Measurements from ENCODE around the gene SLCO1C1.

The SLCO1C1 gene

DNA sequence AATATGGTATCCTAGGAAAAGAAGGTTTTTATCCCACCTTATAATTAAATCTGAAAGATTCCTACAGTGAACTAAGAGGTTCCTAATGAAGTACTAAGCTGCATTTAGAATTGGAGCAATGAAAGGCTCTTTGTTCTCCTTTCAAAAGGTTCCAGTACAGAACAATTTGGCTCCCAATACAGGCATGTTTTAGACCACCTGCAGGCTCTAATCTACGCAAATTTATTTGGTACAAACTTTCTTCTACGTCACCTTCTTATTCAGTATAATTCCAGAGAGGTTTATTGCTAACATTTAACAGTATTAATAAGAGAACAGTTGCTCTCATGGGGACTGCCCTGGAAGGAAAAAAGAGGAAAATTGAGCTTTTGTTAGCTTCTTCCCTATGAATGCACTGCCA is 37.6 kb upstream of the SLCO1C1 start:
- Histone ChIP-seq H3K9me3 (ENCODE audit: insufficient read depth, low read depth, low read length) (peaks cover 9% of the 10 kb centered on the region), H2BK12ac (ENCODE audit: low read length) (no peak overlapping the region), H3K4me3 (ENCODE audit: low read depth, low read length) (no peak overlapping the region), H3K27ac (ENCODE audit: low read depth, low read length) (no peak overlapping the region), H3K14ac (ENCODE audit: low read length) (no peak overlapping the region), H3K4ac (ENCODE audit: low read depth, low read length) (no peak overlapping the region), H3K79me2 (ENCODE audit: control insufficient read depth, insufficient read depth, low read length, poor library complexity) (no peaks in the 10 kb centered on the region), H3K27me3 (ENCODE audit: insufficient read depth, low read length) (no peaks in the 10 kb centered on the region), H2BK120ac (ENCODE audit: insufficient read depth, low read length, poor library complexity) (no peak overlapping the region), H3K23ac (ENCODE audit: low read length) (no peak overlapping the region), H3K18ac (ENCODE audit: low read length) (no peak overlapping the region), H3K36me3 (ENCODE audit: control insufficient read depth in 1 of 2, insufficient read depth in 2 of 2, low read length in 2 of 2) (peaks cover 7 to 11% of the 10 kb centered on the region in 2 experiments), H3K4me2 (ENCODE audit: low read length) (no peak overlapping the region), H2BK5ac (ENCODE audit: low read depth, low read length, poor library complexity) (no peak overlapping the region), H4K12ac (ENCODE audit: low read depth, low read length) (no peak overlapping the region), H2AFZ (ENCODE audit: insufficient read depth, low read length, poor library complexity) (no peak overlapping the region), H2AK5ac (ENCODE audit: low read length) (no peak overlapping the region), H3K79me1 (ENCODE audit: low read length) (no peaks in the 10 kb centered on the region), H4K91ac (ENCODE audit: low read depth, low read length) (no peak overlapping the region), H3K9ac (ENCODE audit: low read length) (no peak overlapping the region), H3K4me1 (ENCODE audit: control insufficient read depth in 1 of 2, insufficient read depth in 2 of 2, low read length in 2 of 2) (no peaks in the 10 kb centered on the region), H4K8ac (ENCODE audit: low read depth, low read length) (no peak overlapping the region)
- WGBS (ENCODE audit: extremely low coverage, insufficient coverage, insufficient read length) = no CpG with 5 or more reads among the region's 2 CpGs
- DNase-seq = no peak

DNA sequence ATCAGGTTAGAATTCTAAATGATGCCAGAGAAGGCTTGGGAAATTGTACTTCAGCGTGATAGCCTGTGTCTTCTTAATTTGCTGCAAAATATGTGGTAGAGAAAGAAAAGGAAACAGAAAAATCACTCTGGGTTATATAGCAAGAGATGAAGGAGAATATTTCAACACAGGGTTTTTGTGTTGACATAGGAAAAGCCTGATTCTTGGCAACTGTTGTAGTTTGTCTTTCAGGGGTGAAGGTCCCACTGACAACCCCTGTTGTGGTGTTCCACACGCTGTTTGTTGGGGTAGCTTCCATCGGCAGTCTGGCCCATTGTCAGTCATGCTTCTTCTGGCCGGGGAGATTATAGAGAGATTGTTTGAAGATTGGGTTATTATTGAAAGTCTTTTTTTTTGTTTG is 13.8 kb upstream of the SLCO1C1 start:
- WGBS (ENCODE audit: extremely low coverage, insufficient coverage, insufficient read length) = no CpG with 5 or more reads among the region's 4 CpGs
- peaks cover 0 to 7% of the 10 kb centered on the region in 2 experiments for H3K36me3 ChIP-seq (ENCODE audit: control insufficient read depth in 1 of 2, insufficient read depth in 2 of 2, low read length in 2 of 2)

DNA sequence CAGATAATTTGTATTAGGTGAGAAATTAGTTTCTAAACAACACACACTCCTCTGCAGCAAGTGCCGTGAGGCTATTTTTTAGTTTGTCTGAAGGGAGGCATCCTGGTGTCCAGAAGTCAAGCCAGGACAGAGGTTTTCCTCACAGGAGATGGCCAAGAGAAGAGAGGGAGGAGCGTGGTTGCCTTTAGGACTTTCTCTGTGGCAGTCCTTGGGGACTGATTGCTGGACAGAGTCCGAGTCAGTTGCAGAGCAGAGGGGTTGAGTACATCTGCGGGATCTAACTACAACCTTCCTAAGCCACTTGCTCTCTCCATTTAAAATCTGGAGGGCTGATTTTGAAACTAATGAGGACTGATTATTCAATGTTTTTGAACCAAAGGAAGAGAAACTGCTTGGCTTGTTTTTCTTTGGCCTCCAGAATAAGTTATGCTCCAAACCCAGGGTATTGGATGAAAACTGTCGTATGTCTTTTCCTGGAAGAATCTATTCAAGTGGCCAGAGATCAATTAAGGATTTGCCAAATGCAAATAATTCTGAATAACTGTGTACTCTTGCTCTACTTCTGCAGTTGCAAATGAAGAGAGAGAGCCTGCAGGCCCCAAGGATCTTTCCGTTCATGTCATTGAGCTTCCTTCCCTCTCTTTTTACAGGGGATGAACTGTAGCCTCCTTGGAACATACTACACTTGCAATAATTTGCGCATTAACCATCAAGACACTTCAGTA is 1.2 kb downstream of the SLCO1C1 start:
- H3K27ac ChIP-seq (ENCODE audit: low read depth, low read length) = no peak overlapping the region
- H2AK5ac ChIP-seq (ENCODE audit: low read length) = no peak overlapping the region
- H3K4ac ChIP-seq (ENCODE audit: low read depth, low read length) = no peak overlapping the region
- H3K79me1 ChIP-seq (ENCODE audit: low read length) = no peaks in the 10 kb centered on the region
- H3K79me2 ChIP-seq (ENCODE audit: control insufficient read depth, insufficient read depth, low read length, poor library complexity) = no peaks in the 10 kb centered on the region
- no peak overlapping the region for H3K23ac ChIP-seq (ENCODE audit: low read length)
- no peaks in the 10 kb centered on the region for H3K9me3 ChIP-seq (ENCODE audit: insufficient read depth, low read depth, low read length)
- no peak overlapping the region for H3K18ac ChIP-seq (ENCODE audit: low read length)
- no peak overlapping the region for H2AFZ ChIP-seq (ENCODE audit: insufficient read depth, low read length, poor library complexity)
- no peak overlapping the region for H2BK5ac ChIP-seq (ENCODE audit: low read depth, low read length, poor library complexity)
- H3K4me3 ChIP-seq (ENCODE audit: low read depth, low read length) = no peak overlapping the region
- H3K9ac ChIP-seq (ENCODE audit: low read length) = no peak overlapping the region
- WGBS (ENCODE audit: extremely low coverage, insufficient coverage, insufficient read length) = no CpG with 5 or more reads among the region's 7 CpGs
- H2BK120ac ChIP-seq (ENCODE audit: insufficient read depth, low read length, poor library complexity) = no peak overlapping the region
- no peaks in the 10 kb centered on the region for H3K4me1 ChIP-seq (ENCODE audit: control insufficient read depth in 1 of 2, insufficient read depth in 2 of 2, low read length in 2 of 2)
- DNase-seq = no peak
- H3K36me3 ChIP-seq (ENCODE audit: control insufficient read depth in 1 of 2, insufficient read depth in 2 of 2, low read length in 2 of 2) = no peaks in the 10 kb centered on the region
- no peak overlapping the region for H2BK12ac ChIP-seq (ENCODE audit: low read length)
- no peaks in the 10 kb centered on the region for H3K27me3 ChIP-seq (ENCODE audit: insufficient read depth, low read length)
- no peak overlapping the region for H3K4me2 ChIP-seq (ENCODE audit: low read length)
- no peak overlapping the region for H4K91ac ChIP-seq (ENCODE audit: low read depth, low read length)
- no peak overlapping the region for H4K12ac ChIP-seq (ENCODE audit: low read depth, low read length)
- H3K14ac ChIP-seq (ENCODE audit: low read length) = no peak overlapping the region
- no peak overlapping the region for H4K8ac ChIP-seq (ENCODE audit: low read depth, low read length)

More for the DNA sequence above, 13.8 kb upstream of the SLCO1C1 start:
- Histone ChIP-seq H2BK12ac (ENCODE audit: low read length) (no peak overlapping the region), H3K4me2 (ENCODE audit: low read length) (no peak overlapping the region), H3K14ac (ENCODE audit: low read length) (no peak overlapping the region), H4K91ac (ENCODE audit: low read depth, low read length) (no peak overlapping the region), H3K18ac (ENCODE audit: low read length) (no peak overlapping the region), H2AFZ (ENCODE audit: insufficient read depth, low read length, poor library complexity) (no peak overlapping the region), H2BK5ac (ENCODE audit: low read depth, low read length, poor library complexity) (no peak overlapping the region), H3K79me1 (ENCODE audit: low read length) (no peaks in the 10 kb centered on the region), H3K4me3 (ENCODE audit: low read depth, low read length) (no peak overlapping the region), H4K12ac (ENCODE audit: low read depth, low read length) (no peak overlapping the region), H3K9ac (ENCODE audit: low read length) (no peak overlapping the region), H3K27ac (ENCODE audit: low read depth, low read length) (no peak overlapping the region), H2BK120ac (ENCODE audit: insufficient read depth, low read length, poor library complexity) (no peak overlapping the region), H3K23ac (ENCODE audit: low read length) (no peak overlapping the region), H2AK5ac (ENCODE audit: low read length) (no peak overlapping the region), H3K4ac (ENCODE audit: low read depth, low read length) (no peak overlapping the region), H3K4me1 (ENCODE audit: control insufficient read depth in 1 of 2, insufficient read depth in 2 of 2, low read length in 2 of 2) (no peaks in the 10 kb centered on the region), H3K79me2 (ENCODE audit: control insufficient read depth, insufficient read depth, low read length, poor library complexity) (no peaks in the 10 kb centered on the region), H3K27me3 (ENCODE audit: insufficient read depth, low read length) (no peaks in the 10 kb centered on the region), H3K9me3 (ENCODE audit: insufficient read depth, low read depth, low read length) (no peaks in the 10 kb centered on the region), H4K8ac (ENCODE audit: low read depth, low read length) (no peak overlapping the region)
- no peak for DNase-seq

DNA sequence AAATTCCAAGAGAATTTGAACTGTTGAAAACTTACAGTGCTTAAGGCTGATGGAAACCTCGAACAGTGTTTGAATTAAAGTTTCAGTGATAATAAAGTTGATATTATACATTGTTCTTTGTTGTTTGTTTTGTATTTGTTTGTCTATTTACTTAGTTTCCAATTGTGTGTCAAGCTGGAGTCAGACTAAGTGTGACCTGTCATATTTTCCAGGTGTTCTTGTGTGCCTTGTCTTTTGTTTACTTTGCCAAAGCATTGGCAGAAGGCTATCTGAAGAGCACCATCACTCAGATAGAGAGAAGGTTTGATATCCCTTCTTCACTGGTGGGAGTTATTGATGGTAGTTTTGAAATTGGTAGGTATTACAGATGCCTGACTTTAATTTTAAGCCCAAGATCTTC is 6.0 kb downstream of the SLCO1C1 start:
- H3K36me3 ChIP-seq (ENCODE audit: control insufficient read depth in 1 of 2, insufficient read depth in 2 of 2, low read length in 2 of 2) = no peaks in the 10 kb centered on the region
- H3K9ac ChIP-seq (ENCODE audit: low read length) = no peak overlapping the region
- no peak overlapping the region for H2AK5ac ChIP-seq (ENCODE audit: low read length)
- no peak overlapping the region for H3K14ac ChIP-seq (ENCODE audit: low read length)
- H3K4me3 ChIP-seq (ENCODE audit: low read depth, low read length) = no peak overlapping the region
- no peaks in the 10 kb centered on the region for H3K4me1 ChIP-seq (ENCODE audit: control insufficient read depth in 1 of 2, insufficient read depth in 2 of 2, low read length in 2 of 2)
- H2BK5ac ChIP-seq (ENCODE audit: low read depth, low read length, poor library complexity) = no peak overlapping the region
- H2AFZ ChIP-seq (ENCODE audit: insufficient read depth, low read length, poor library complexity) = no peak overlapping the region
- no peak overlapping the region for H3K18ac ChIP-seq (ENCODE audit: low read length)
- no peak overlapping the region for H4K8ac ChIP-seq (ENCODE audit: low read depth, low read length)
- no peak overlapping the region for H2BK120ac ChIP-seq (ENCODE audit: insufficient read depth, low read length, poor library complexity)
- H3K27me3 ChIP-seq (ENCODE audit: insufficient read depth, low read length) = no peaks in the 10 kb centered on the region
- no peaks in the 10 kb centered on the region for H3K79me2 ChIP-seq (ENCODE audit: control insufficient read depth, insufficient read depth, low read length, poor library complexity)
- H2BK12ac ChIP-seq (ENCODE audit: low read length) = no peak overlapping the region
- no CpG with 5 or more reads among the region's 1 CpG for WGBS (ENCODE audit: extremely low coverage, insufficient coverage, insufficient read length)
- H3K4me2 ChIP-seq (ENCODE audit: low read length) = no peak overlapping the region
- H4K12ac ChIP-seq (ENCODE audit: low read depth, low read length) = no peak overlapping the region
- no peak overlapping the region for H3K23ac ChIP-seq (ENCODE audit: low read length)
- no peak for DNase-seq
- H3K9me3 ChIP-seq (ENCODE audit: insufficient read depth, low read depth, low read length) = no peaks in the 10 kb centered on the region
- no peak overlapping the region for H3K27ac ChIP-seq (ENCODE audit: low read depth, low read length)
- H3K79me1 ChIP-seq (ENCODE audit: low read length) = no peaks in the 10 kb centered on the region
- no peak overlapping the region for H4K91ac ChIP-seq (ENCODE audit: low read depth, low read length)
- no peak overlapping the region for H3K4ac ChIP-seq (ENCODE audit: low read depth, low read length)
